Measurements from ENCODE around the gene PIF1.

GRCh38 chr15:64836023-64836536, 10.6 kb upstream of the PIF1 start:
- TF ChIP-seq CTCF (conservative IDR thresholded peaks at IDR 0.05; ENCODE audit: low read depth, low read length) (no peak), EZH2phosphoT487 (IDR thresholded peaks at IDR 0.05; ENCODE audit: borderline replicate concordance, low read length) (no peak), EZH2 (IDR thresholded peaks at IDR 0.05; ENCODE audit: low read length, unreplicated experiment) (no peak)
